22Rv1 (cell line): ENCODE data around the gene ELAC1.

Source experiments
- H3K27ac ChIP-seq: fragments of 450-650 bp; 2 replicates; pipeline ENCODE4 v1.5.1; 2017
- ZFX ChIP-seq: fragments of 450-650 bp; IDR thresholded peaks from 2 replicates; pipeline ENCODE4 v1.6.1; 2017; ENCODE audit warnings: antibody characterized with exemption, borderline replicate concordance
- TF ChIP-seq, protein P1 (sequence below): fragments of 450-650 bp; IDR thresholded peaks from 2 replicates; pipeline ENCODE4 v1.5.1; 2017; ENCODE audit warnings: mild to moderate bottlenecking

The ELAC1 gene

GRCh38 chr18:51011709-51012108 is 43.9 kb downstream of the ELAC1 start:
- no peak overlapping the region for H3K27ac ChIP-seq
- TF ChIP-seq, protein P1, sequence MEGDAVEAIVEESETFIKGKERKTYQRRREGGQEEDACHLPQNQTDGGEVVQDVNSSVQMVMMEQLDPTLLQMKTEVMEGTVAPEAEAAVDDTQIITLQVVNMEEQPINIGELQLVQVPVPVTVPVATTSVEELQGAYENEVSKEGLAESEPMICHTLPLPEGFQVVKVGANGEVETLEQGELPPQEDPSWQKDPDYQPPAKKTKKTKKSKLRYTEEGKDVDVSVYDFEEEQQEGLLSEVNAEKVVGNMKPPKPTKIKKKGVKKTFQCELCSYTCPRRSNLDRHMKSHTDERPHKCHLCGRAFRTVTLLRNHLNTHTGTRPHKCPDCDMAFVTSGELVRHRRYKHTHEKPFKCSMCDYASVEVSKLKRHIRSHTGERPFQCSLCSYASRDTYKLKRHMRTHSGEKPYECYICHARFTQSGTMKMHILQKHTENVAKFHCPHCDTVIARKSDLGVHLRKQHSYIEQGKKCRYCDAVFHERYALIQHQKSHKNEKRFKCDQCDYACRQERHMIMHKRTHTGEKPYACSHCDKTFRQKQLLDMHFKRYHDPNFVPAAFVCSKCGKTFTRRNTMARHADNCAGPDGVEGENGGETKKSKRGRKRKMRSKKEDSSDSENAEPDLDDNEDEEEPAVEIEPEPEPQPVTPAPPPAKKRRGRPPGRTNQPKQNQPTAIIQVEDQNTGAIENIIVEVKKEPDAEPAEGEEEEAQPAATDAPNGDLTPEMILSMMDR, result no peak
- TF ChIP-seq ZFX, result no peak

DNA sequence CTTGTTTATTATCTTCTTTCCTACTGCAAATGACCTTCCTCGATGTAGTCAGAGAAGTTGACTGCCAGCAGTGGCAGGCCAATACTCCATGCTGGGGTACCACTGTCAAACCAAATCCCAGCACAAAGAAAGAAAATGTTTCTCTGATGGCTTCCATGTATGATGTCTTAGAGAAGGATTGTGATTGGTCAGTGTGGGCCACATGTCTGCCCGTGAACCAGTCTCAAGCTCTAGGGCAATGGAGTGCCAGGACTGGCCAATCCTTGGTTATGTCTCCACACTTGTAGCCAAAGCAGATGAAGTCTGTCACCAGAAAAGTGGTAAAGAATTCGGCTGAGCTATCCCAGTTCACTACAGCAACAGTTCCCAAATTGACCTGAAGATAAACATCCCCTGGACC is 44.6 kb downstream of the ELAC1 start:
- no peak overlapping the region for H3K27ac ChIP-seq

GRCh38 chr18:51013259-51013658 is 45.4 kb downstream of the ELAC1 start:
- H3K27ac ChIP-seq, result no peak overlapping the region
- TF ChIP-seq, protein P1, result no peak
- no peak for TF ChIP-seq ZFX

More for the DNA sequence above, 44.6 kb downstream of the ELAC1 start:
- TF ChIP-seq, protein P1, result no peak
- TF ChIP-seq ZFX, result no peak

- TF ChIP-seq ZFX, result no peak
- TF ChIP-seq, protein P1, result no peak
- no peak overlapping the region for H3K27ac ChIP-seq
Measured at GRCh38 chr18:51017140-51017879, 49.5 kb downstream of the ELAC1 start.

DNA sequence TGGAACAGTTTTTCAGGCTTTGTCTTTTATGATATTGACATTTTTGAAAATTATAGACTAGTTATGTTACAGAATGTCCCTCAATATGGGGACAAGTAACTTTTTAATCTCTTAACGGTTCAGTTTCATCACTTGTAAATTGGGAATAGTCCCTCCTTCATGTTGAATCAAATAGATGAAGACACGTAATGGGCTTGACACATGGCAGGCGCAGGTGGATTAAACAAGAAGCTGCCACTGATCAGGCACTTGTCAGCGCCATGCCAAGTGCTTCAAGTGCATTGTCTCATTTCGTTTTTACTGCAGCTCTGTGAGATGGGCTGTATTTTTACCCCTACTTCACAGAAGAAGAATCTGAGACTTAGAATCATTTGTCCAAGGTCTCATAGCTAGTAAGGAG is 52.7 kb downstream of the ELAC1 start:
- no peak overlapping the region for H3K27ac ChIP-seq
- TF ChIP-seq, protein P1, result no peak
- TF ChIP-seq ZFX, result no peak

DNA sequence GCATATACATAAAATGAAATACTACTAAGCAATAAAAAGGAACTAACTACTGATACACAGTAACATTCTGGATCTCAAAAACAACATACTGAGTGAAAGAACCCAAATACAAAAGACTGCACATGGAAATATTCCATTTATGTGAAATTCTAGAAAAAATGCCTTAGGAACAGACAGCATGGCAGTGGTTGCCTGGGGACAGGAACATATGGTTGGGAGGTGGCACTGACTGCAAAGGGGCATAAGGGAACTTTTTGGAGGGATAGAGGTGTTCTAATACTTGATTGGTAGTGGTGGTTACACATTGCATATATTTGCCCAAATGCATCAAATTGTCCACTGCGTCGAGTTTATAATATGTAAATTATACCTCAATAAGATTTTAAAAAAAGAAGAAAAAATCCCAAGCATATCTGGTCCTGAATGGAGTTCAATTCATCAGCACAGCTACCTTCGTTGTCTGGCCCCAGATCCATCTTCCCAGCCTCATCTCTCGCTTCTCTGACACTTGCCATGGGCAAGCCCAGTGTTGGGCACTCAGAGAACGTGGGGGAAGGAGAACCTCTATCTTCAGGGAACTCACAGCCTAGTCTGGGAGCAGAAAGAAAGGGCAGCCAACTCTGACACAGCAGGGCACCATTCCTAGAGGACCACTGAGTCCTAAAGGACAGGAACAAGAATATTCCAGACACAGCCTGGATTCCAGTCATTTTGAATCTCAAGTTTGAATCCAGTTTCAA is 53.6 kb downstream of the ELAC1 start:
- no peak for TF ChIP-seq ZFX
- TF ChIP-seq, protein P1, result no peak
- no peak overlapping the region for H3K27ac ChIP-seq

GRCh38 chr18:51025512-51025911 is 57.7 kb downstream of the ELAC1 start:
- TF ChIP-seq, protein P1, result no peak
- no peak for TF ChIP-seq ZFX
- no peak overlapping the region for H3K27ac ChIP-seq
